ENCODE data around the gene GSTM4.

Gene GSTM4

DNA sequence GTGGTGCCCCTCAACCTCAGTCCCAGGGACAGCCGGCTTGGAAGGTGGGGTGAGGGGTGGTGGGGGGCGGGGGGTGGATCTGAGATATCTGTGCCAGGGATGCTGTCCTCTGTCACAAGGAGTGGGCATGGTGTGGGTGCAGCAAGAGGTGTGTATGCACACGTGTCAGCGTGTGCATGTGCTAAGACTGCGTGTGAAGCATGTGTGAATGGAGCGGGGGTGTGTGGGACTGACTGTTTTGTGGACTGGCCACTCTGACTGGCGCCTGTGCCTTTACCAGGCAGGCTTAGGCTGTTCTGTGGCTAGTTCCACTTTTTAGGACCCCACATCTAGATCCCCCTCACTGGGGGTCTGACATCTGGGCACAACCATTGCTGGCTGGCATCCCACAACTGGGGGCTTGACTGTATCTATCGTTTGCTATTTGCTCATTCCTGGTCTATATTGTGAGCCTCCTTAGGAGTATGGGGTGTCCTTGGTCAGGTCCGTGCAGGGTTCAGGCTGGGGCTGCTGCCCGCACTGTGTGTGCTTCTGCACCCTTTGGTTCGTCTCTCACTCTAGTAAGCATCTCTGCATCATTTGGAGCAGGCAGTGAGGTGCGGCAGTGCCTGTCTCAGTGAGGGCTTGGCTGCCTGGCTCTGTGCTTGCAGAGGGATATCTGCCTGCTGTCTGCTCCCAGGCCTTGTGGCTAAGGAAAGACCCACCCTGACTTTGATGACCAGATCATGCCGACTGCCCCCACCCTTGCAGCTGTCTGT, 34.3 kb upstream of the GSTM4 start:
- H3K36me3 Mint-ChIP-seq = peaks cover 8% of the 10 kb centered on the region

DNA sequence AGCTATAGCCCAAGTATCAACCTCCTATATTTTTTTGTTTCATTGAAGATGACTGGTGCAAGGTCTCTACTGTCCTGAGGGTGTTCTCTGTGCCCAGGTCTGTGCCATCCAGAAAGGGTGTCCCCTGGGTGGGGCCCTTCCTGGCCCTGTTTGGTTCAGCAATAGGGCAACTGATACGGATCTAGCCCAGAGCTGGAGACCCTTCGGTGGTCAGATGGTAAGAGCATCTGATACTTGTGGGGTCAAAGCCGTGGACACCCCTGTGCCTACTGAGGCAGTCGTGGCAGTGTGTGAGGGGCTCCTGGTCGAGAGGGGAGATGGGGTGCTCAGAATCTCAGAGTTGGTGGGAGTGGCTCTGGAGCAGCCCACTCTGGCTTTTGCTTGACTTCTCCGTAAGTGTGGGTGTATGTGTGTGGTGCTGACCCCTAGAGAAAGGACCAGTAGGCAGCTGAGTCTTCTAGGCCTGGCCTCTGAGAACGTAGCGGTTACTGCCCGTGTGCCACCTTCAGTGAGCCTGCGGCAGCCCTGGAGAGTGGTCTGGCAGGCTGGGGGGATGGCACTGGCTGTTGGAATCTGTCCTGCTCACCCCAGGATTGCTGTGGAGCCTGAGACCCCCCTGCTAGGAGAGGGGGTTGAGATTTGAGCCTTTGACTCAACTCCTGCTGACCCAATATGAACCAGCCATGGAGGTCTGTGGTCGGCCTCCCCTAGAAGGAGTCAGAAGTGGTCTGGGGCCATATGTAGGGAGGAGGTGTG, 33.6 kb upstream of the GSTM4 start:
- no peaks in the 10 kb centered on the region for H3K9me3 Mint-ChIP-seq
- no peaks in the 10 kb centered on the region for H3K27me3 Mint-ChIP-seq
- peaks cover 9% of the 10 kb centered on the region for H3K36me3 Mint-ChIP-seq
- peak overlapping the region; percentile 89 for H3K27ac Mint-ChIP-seq
- H3K4me3 Mint-ChIP-seq = peak overlapping the region; percentile 96
- peaks cover 83% of the 10 kb centered on the region for H3K4me1 Mint-ChIP-seq
- no peak for ATAC-seq

More for the DNA sequence above, 34.3 kb upstream of the GSTM4 start:
- ATAC-seq = no peak
- Mint-ChIP-seq H3K4me3 (peak overlapping the region; percentile 96), H3K9me3 (no peaks in the 10 kb centered on the region), H3K27ac (peak overlapping the region; percentile 89), H3K4me1 (peaks cover 89% of the 10 kb centered on the region), H3K27me3 (no peaks in the 10 kb centered on the region)

DNA sequence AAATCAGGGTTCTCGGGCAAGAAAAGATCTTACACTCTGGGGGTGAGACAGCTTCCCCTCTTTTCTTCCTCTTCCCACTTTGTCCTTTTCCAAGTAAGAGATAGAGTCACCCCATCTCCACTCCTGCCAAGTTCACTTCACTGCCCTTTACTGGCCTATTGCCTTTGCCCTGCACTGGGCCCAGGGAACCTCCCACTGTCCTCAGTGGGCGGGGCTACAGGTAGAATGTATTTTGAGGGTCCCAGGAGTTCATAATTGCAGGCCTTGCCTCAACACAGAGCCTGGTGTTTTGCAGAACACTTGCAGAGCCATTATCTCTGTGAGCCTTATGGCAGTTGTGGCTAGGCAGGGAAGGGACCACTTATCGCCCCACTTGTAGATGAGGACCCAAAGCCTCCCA, 33.0 kb upstream of the GSTM4 start:
- no peak for ATAC-seq

DNA sequence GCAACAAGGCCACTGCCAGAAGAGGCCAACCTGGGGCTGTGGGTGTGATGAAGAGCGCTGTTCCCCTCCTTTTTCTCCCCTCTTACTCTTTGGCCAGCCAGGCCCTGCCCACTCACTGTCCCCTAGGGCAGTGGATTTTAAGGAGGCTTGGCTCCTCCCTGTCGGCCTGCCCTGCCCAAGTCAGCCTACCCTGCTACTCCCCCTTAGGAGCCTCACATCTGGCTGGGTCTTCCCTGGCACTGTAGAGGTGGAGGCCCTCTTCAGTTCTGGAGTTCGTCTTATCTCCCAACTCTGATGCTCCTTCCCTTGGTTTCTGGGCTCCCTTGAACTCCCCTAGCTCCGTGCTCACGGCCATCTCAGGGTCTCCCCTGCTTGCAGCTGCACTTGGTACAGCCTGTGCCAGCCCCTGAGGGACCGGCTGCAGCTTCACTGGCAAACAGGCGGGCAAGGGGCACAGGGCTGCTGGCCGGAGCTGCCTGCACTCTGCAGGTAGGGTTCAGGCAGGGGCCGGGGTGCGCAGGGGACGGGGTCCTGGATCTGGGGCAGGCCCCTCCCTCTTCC, 32.2 kb upstream of the GSTM4 start:
- Mint-ChIP-seq H3K4me1 (peaks cover 75% of the 10 kb centered on the region), H3K9me3 (no peaks in the 10 kb centered on the region), H3K27ac (peak overlapping the region; percentile 89), H3K4me3 (peak overlapping the region; percentile 52), H3K36me3 (peaks cover 22% of the 10 kb centered on the region), H3K27me3 (no peaks in the 10 kb centered on the region)
- ATAC-seq = no peak

More for the DNA sequence above, 33.0 kb upstream of the GSTM4 start:
- peak overlapping the region; percentile 9 for H3K4me3 Mint-ChIP-seq
- H3K36me3 Mint-ChIP-seq = peaks cover 15% of the 10 kb centered on the region
- no peaks in the 10 kb centered on the region for H3K27me3 Mint-ChIP-seq
- H3K27ac Mint-ChIP-seq = peak overlapping the region; percentile 89
- no peaks in the 10 kb centered on the region for H3K9me3 Mint-ChIP-seq
- peaks cover 80% of the 10 kb centered on the region for H3K4me1 Mint-ChIP-seq

DNA sequence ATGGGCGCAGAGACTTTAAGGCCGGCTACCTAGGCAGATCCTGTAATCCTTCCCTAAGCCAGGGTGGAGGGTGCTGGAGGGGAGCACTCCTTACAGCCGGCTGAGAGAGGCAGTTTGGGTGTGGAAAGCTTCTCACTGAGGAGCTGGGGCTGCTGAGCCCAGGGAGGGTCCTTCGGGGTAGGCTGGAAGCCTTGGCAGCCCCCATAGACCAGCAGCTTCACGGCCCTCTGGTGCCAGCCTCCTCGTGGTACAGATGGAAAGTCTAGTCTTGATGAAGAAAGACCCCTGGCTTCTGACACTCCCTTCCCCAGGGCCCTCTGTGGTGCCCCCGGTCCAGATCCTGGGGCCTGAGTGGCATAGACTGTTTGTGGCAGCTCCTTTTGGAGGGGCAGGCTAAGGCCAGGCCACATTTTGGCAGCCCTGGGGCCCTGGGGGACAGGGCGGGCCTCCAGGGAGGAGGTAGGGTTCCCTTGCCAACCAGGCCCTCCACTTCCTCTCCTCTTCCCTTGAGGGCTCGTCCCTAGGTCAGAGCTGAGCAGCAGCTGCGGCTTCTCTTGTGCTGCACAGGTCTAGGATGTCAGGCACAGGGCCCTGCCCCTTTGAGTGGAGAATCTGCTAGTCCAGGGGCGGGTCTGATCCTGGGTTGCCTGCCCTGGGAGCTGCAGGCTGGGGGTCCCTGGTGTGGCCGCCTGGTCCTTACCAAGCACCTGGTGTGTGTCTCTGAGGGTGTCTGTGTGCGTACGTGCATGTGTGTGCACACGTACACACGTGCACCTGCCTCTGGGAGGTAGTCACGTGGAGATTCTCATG, 31.5 kb upstream of the GSTM4 start:
- Mint-ChIP-seq H3K4me3 (peak overlapping the region; percentile 52), H3K9me3 (no peaks in the 10 kb centered on the region), H3K27ac (peak overlapping the region; percentile 89), H3K36me3 (peaks cover 29% of the 10 kb centered on the region), H3K27me3 (no peaks in the 10 kb centered on the region), H3K4me1 (peaks cover 67% of the 10 kb centered on the region)
- ATAC-seq = peak; percentile 70

DNA sequence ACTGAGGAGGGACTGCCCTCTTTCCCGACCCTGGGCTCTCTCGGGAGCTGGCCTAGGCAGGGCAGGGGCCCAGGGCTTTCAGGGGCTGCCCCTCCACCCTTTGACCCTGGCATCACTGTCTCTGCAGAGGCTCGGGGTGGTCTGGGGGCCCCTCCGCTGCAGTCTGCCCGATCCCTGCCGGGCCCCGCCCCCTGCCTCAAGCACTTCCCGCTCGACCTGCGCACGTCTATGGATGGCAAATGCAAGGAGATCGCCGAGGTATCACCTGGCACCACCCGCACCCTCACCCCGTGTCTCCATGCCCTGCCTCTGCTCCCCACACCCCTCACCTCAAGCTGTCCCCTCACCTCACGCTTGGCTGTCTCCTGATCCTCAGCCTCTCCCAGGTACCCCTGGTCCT, 30.7 kb upstream of the GSTM4 start:
- Mint-ChIP-seq H3K36me3 (peaks cover 37% of the 10 kb centered on the region), H3K9me3 (no peaks in the 10 kb centered on the region), H3K4me3 (no peak overlapping the region), H3K27ac (peak overlapping the region; percentile 89), H3K4me1 (peaks cover 60% of the 10 kb centered on the region), H3K27me3 (no peaks in the 10 kb centered on the region)
- ATAC-seq = no peak

DNA sequence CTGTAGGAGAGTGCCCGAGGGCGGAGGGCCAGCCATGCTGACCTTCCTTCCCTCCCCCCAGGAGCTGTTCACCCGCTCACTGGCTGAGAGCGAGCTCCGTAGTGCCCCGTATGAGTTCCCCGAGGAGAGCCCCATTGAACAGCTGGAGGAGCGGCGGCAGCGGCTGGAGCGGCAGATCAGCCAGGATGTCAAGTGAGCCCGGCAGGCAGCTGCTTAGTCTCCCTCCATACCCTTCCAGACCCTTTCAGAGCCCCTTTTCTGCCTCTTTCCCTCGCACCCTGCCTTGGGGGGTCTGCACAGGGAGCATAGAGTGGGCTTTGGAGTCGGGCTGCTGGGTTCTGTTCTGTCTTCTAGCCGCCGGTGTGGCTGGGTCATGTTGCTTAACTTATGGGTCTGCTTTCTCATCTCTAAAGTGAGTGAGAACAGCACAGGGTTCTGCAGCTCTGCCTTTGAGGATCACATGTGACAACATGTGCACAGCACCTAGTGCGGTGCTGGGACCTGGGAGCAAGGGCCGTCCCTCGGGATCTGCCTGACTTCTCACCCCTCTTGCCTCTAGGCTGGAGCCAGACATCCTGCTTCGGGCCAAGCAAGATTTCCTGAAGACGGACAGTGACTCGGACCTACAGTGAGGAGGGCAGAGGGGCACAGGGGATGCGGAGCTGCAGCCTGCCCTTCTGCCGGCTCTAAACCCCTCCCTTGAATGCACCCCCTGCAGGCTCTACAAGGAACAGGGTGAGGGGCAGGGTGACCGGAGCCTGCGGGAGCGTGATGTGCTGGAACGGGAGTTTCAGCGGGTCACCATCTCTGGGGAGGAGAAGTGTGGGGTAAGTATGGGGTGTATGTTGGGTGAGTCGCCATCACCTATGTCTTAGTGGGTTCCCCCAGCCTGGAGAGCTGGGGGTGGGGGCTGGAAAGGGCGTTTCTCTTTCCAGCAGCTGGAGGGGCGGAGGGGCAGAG, 30.0 kb upstream of the GSTM4 start:
- no peak overlapping the region for H3K4me3 Mint-ChIP-seq
- H3K27me3 Mint-ChIP-seq = no peaks in the 10 kb centered on the region
- no peak for ATAC-seq
- peak overlapping the region; percentile 89 for H3K27ac Mint-ChIP-seq
- H3K36me3 Mint-ChIP-seq = peaks cover 39% of the 10 kb centered on the region
- H3K9me3 Mint-ChIP-seq = no peaks in the 10 kb centered on the region
- H3K4me1 Mint-ChIP-seq = peaks cover 53% of the 10 kb centered on the region

DNA sequence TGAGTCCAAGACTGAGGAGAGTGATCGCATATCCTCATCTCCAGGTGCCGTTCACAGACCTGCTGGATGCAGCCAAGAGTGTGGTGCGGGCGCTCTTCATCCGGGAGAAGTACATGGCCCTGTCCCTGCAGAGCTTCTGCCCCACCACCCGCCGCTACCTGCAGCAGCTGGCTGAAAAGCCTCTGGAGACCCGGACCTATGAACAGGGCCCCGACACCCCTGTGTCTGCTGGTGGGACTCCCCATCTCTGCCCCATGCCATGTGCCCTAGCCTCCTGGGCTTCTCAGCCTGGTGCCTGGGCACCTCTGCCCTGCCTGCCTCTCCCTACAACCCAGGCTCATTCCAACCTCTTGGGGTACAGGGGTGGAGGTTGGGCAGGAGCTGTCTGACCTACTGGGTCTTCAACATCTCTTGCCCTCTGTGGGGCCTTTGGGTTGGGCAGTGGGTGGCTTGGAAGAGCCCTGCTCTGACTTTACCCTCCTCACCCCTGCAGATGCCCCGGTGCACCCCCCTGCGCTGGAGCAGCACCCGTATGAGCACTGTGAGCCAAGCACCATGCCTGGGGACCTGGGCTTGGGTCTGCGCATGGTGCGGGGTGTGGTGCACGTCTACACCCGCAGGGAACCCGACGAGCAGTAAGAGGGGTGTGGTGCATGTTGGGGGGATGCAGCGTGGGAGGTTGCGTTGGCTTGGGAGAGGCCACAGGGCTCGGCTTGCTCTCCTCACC, 29.1 kb upstream of the GSTM4 start:
- Mint-ChIP-seq H3K9me3 (no peaks in the 10 kb centered on the region), H3K4me3 (no peak overlapping the region), H3K36me3 (peaks cover 48% of the 10 kb centered on the region), H3K4me1 (peaks cover 43% of the 10 kb centered on the region), H3K27me3 (no peaks in the 10 kb centered on the region), H3K27ac (no peak overlapping the region)
- ATAC-seq = no peak

DNA sequence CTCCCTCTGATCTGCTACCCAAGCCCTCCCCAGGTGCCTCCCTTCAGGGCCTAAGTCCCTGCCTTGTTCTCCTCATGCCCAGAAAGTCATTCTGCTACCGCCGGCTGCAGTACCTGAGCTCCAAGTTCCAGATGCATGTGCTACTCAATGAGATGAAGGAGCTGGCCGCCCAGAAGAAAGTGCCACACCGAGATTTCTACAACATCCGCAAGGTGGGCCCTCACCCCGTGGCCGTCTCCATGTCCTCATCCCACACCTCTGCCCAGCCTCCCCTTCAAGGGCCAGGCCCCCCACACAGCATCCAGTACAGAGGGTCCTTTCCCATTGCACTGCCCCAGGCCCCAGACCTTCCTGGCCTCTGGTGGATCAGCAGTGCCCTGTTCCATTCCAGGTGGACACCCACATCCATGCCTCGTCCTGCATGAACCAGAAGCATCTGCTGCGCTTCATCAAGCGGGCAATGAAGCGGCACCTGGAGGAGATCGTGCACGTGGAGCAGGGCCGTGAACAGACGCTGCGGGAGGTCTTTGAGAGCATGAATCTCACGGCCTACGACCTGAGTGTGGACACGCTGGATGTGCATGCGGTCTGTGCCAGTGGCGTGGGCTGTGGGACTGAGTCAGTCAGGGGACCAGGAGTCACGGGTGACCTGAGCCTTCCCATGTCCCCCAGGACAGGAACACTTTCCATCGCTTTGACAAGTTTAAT, 28.1 kb upstream of the GSTM4 start:
- ATAC-seq = no peak
- Mint-ChIP-seq H3K9me3 (no peaks in the 10 kb centered on the region), H3K27me3 (no peaks in the 10 kb centered on the region), H3K36me3 (peaks cover 52% of the 10 kb centered on the region), H3K4me1 (peaks cover 33% of the 10 kb centered on the region), H3K27ac (no peak overlapping the region), H3K4me3 (no peak overlapping the region)

DNA sequence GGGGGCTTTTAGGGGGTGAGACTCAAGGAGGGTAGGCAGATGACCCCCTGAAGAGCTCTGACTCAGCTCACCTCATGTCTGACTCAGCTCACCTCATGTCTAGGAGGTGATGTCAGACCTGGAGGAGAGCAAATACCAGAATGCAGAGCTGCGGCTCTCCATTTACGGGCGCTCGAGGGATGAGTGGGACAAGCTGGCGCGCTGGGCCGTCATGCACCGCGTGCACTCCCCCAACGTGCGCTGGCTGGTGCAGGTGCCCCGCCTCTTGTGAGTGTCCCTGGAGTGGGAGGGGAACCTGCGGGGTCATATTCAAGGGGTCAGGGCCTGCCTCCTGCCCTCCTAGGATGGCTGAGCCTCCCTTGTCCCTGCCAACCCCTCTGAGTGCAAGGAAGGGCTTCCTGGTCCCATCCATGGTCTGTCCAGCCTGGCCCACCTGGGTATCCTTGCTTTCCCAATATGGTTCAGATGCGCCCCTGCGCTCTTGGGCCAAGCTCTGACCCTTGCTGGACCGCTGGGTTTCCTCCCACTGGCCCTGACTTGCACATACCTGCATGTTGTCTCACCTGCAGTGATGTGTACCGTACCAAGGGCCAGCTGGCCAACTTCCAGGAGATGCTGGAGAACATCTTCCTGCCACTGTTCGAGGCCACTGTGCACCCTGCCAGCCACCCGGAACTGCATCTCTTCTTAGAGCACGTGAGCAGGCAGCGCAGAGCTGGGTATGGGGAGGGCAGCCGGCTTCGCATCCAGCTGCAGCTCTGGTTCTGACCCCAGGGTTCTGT, 27.2 kb upstream of the GSTM4 start:
- H3K27me3 Mint-ChIP-seq = no peaks in the 10 kb centered on the region
- peaks cover 24% of the 10 kb centered on the region for H3K4me1 Mint-ChIP-seq
- no peak overlapping the region for H3K27ac Mint-ChIP-seq
- no peak overlapping the region for H3K4me3 Mint-ChIP-seq
- no peak for ATAC-seq
- H3K9me3 Mint-ChIP-seq = no peaks in the 10 kb centered on the region
- H3K36me3 Mint-ChIP-seq = peaks cover 52% of the 10 kb centered on the region

DNA sequence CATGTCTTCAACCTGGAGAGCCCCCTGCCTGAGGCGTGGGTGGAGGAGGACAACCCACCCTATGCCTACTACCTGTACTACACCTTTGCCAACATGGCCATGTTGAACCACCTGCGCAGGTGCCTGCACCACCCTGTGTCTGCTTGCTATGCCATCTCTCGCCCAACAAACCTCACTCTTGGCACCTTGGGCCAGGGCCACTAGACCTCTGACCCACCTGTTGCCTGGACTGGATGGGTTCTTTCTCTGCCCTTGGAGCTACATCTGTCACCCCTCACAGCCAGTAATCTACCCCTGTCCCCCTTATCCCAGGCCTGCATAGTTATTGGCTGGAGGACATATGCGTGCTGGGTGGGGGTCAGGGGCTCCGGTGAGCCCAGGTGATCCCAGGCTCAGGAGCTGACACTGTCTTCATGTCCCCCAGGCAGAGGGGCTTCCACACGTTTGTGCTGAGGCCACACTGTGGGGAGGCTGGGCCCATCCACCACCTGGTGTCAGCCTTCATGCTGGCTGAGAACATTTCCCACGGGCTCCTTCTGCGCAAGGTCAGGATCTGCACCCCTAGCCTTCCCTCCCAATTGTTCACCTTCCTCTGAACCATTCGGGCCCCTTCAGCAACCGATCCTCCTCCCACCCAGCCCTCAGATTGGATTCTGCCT, 26.4 kb upstream of the GSTM4 start:
- Mint-ChIP-seq H3K4me3 (no peak overlapping the region), H3K4me1 (peaks cover 20% of the 10 kb centered on the region), H3K27me3 (no peaks in the 10 kb centered on the region), H3K9me3 (no peaks in the 10 kb centered on the region), H3K36me3 (peaks cover 52% of the 10 kb centered on the region), H3K27ac (no peak overlapping the region)
- no peak for ATAC-seq
